NCI-H82 treated with DMSO at 0.1 percent for 48 hours (cell line): ENCODE measurements around the gene ZBTB8A.
"Not testable (repeated sequence)": the region's sequence is repeated elsewhere in the genome, so short reads cannot be mapped to it uniquely, and the experiment has no call there.

Experiments
- DNase-seq: peaks from one replicate; lab custom pipeline; 2025; ENCODE audit not compliant: unreplicated experiment; lab: John Stamatoyannopoulos, UW

ZBTB8A gene

GRCh38 chr1:32538887-32539583 lies at the start of gene ZBTB8A:
TSS of gene ZBTB8A (plus strand) at chr1:32539427. CDS start at chr1:32592932, 53,505 bp downstream.
- peak; percentile 33 for DNase-seq

- no peak for DNase-seq
These were observed 49.3 kb upstream of the ZBTB8A start for GRCh38 chr1:32489774-32490454.

- no peak for DNase-seq
These were observed 47.8 kb upstream of the ZBTB8A start for GRCh38 chr1:32491386-32491785.

- no peak for DNase-seq
These were observed 45.0 kb upstream of the ZBTB8A start for GRCh38 chr1:32494196-32494595.

GRCh38 chr1:32494711-32495337 lies 44.4 kb upstream of the ZBTB8A start:
- no peak for DNase-seq

- DNase-seq = no peak
These were observed 43.1 kb upstream of the ZBTB8A start for GRCh38 chr1:32496127-32496526.

- DNase-seq = peak; percentile 54
These were observed 40.5 kb upstream of the ZBTB8A start for GRCh38 chr1:32498751-32499150.

GRCh38 chr1:32500387-32501209 lies 38.6 kb upstream of the ZBTB8A start:
- DNase-seq = no peak

- no peak for DNase-seq
These were observed 37.4 kb upstream of the ZBTB8A start for GRCh38 chr1:32501865-32502264.

- DNase-seq = no peak
These were observed 36.1 kb upstream of the ZBTB8A start for GRCh38 chr1:32503153-32503552.

GRCh38 chr1:32507021-32507420 lies 32.2 kb upstream of the ZBTB8A start:
- no peak for DNase-seq

- DNase-seq = no peak
These were observed 30.5 kb upstream of the ZBTB8A start for GRCh38 chr1:32508761-32509160.

- no peak for DNase-seq
These were observed 29.3 kb upstream of the ZBTB8A start for GRCh38 chr1:32509939-32510338.

GRCh38 chr1:32516402-32516801 lies 22.8 kb upstream of the ZBTB8A start:
- no peak for DNase-seq

- no peak for DNase-seq
These were observed 20.3 kb upstream of the ZBTB8A start for GRCh38 chr1:32518976-32519375.

- DNase-seq = no peak
These were observed 18.1 kb upstream of the ZBTB8A start for GRCh38 chr1:32521165-32521564.

- no peak for DNase-seq
These were observed 14.2 kb upstream of the ZBTB8A start for GRCh38 chr1:32525053-32525452.

- DNase-seq = no peak
These were observed 13.4 kb upstream of the ZBTB8A start for GRCh38 chr1:32525661-32526444.

- DNase-seq = not testable (repeated sequence)
These were observed 10.7 kb upstream of the ZBTB8A start for GRCh38 chr1:32528550-32528949.

GRCh38 chr1:32533792-32534327 lies 5.4 kb upstream of the ZBTB8A start:
- DNase-seq = no peak
